HG02870 (cell line): Measurements from ENCODE around the gene TBC1D8.

Experiments used
- ATAC-seq: cut with Tn5 transposase; IDR thresholded peaks from one replicate; pipeline ENCODE4 v1.9.1; 2021; ENCODE audit warnings: mild to moderate bottlenecking, moderate library complexity; ENCODE audit not compliant: unreplicated experiment

The TBC1D8 gene

DNA sequence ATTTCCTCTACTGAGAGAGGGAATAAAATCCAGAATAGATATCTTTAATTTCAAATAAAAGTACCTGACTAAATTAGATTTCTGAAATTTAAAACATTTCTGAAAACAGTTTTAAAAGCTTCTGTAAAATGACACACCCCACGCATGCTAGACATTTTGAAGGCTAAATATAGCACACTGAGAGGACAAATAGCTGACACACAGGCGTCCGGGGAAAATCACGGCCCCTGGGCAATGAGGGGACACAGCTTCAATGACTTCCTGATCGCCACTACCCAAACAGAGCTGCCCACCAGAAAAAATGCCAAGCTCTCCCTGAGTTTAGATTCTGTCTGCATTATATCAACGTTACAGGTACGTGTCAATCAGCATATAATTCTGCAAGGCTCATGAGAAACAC lies 10.9 kb downstream of the TBC1D8 start:
- ATAC-seq = no peak

DNA sequence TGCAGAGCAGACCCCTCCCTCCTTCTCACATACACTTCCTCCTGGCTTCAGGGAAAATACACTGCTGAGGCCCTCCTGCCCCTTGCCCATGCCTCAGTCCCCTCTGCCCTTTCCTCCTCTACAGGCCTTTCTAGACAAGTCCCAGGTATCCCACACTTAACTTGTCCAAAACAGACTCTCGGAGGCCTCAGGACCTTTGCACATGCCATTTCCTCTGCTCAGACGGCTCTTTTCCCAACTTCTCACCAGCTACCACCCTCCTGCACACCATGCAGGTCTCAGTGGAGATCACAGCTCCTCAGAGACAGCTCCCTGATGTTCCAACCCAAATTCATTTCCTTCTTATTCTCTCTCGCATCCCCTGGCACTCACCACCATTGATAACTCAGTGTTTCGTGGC lies 11.7 kb downstream of the TBC1D8 start:
- ATAC-seq = no peak

DNA sequence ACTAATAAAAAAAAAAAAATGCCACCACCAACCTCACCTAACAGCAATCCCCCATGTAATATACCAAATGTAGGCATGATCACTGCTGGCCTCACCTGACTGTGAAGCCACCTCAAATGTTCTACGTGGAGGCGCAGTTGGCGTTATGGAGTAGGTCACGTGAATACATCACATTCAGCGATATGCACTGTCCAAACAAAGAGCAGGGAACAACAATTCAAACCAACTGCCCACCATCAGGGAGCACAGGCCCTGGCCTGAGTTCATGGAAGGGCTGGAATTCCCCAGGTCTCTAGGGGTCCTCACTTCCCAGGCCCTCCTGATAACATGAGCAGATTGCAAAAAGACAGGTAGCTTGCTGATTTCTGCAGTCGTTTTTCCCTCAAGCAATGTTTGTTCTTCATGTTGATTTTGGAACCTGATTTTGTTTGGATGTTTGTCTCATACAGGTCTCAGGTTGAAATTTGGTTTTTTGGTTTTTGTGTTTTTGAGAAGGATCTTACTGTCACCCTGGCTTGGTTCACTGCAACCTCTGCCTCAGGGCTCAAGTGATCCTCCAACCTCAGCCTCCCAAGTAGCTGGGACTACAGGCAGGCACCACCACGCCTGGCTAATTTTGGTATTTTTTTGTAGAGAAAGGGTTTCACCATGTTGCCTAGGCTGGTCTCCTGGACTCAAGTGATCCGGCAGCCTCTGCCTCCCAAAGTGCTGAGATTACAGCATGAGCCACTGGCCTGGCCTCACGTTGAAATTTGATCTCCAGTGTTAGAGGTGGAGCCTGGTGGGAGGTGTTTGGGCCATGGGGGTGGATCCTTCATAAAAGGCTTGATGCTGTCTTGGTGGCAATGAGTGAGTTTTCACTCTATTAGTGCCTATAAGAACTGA lies 15.5 kb downstream of the TBC1D8 start:
- no peak for ATAC-seq

DNA sequence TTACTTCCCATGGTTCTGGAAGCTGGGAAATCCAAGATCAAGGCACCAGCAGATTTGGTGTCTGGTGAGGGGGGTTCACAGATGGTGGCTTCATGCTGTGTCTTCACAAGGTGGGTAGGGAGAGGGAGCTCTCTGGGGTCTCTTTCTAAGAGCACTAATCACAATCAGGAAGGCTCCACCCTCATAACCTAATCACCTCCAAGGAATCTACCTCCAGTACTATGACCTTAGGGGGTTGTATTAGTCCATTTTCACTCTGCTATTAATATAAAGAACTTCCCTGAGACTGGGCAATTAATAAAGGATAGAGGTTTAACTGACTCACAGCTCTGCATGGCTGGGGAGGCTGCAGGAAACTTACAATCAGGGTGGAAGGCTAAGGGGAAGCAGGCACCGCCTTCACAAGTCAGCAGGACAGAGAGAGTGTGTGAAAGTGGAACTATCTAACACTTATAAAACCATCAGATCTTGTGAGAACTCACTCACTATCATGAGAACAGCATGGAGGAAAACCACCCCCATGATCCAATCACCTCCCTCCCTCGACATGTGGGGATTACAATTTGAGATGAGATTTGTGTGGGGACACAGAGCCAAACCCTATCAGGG lies 17.6 kb downstream of the TBC1D8 start:
- ATAC-seq = no peak

DNA sequence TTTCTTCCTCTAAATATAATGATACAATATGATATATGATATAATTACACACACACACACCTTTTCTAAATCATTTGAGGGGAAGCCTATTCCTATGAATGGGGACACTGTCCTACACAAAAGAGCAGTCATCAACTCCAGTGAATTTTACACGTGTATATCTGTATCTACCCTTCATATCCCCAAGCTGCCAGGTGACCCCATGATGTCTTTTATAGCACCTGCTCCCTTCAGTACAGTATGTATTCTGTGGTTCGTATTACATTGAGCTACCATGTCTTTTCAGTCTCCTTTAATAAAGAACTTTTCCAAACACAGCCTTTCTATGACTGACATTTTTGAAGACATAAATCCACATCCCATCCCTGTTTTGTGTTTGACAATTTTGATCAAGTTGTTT lies 19.0 kb downstream of the TBC1D8 start:
- no peak for ATAC-seq

DNA sequence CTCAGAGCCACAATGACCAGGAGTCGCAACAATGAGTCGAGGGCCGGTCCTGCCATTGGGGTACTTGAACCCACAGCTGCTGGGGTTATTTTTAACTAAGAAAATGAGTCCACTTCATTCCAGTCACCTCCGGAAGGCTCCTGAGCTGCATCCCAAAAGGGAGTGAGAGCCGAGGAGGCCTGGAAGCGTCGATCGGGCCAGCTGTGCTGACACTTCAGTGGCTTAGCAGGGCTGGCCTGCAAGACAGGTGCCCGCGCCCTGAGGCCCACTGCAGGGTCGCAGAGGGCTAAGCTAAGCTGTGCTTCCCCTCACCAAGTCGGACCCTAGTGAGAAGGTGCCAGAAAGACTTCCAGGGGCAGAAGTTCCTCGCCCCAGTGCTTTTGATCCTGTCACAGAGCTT lies 21.1 kb downstream of the TBC1D8 start:
- ATAC-seq = no peak

DNA sequence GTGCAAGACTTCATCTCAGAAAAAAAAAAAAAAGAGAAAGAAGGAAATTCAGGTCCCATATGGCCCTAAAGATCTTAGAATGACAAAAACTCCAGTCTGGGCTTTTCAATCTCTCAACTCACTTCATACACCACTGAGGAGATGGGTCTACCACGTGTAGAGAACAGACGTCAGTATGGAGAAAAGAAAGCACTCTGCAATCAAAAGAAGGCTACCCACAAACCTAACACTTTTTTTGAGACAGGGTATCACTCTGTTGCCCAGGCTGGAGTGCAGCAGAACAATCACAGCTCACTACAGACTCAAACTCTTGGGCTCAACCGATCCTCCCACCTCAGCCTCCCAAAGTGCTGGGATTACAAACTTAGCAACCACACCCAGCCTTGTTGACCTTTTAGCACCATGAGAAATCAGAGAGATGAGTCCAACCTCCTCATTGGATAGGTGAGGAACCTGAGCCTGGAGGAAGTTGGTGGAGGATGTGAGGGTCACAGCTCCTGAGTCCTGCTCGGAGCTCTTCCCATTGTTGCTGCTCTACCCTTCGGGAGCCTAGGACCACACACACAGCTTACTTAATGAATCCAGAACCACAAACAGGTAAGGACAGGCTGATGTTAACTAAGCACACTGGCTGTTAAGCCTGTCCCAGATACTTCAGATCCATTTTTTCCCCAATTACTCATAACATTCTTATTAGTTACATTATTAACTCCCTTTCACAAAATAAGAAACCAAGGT lies 23.7 kb downstream of the TBC1D8 start:
- no peak for ATAC-seq

DNA sequence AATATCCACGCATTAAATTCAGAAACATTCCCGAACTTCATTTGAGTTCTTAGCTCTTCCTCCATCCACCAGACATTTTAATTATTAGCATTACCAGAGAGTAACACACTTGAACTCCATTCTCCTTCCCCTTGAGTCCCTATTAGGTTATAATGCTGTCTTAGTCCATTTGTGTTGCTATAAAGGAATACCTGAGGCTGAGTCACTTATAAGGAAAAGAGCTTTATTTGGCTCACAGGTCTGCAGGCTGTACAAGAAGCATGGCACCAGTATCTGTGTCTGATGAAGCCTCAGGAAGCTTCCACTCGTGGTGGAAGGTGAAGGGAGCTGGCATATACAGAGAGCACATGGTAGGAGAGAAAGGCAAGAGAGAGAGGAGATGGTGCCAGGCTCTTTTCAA lies 25.4 kb downstream of the TBC1D8 start:
- ATAC-seq = no peak

DNA sequence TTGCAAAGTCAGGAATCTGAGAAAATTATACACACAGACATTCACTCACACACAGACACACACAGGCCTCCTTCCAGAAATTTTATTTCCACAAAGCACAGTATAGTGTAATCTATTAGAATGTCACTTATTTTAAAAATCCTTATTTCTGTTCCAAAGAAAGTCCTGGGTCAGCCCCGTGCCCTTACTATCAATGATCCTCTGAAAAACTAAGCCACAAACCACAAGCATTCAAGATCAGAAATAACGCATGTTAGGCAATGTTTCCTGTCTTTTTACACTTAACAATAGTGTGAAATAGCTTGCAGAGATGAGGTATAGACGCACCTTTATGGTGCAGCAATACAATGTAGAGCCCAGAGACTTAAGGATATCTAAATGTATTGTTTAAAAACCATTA lies 25.8 kb downstream of the TBC1D8 start:
- no peak for ATAC-seq

DNA sequence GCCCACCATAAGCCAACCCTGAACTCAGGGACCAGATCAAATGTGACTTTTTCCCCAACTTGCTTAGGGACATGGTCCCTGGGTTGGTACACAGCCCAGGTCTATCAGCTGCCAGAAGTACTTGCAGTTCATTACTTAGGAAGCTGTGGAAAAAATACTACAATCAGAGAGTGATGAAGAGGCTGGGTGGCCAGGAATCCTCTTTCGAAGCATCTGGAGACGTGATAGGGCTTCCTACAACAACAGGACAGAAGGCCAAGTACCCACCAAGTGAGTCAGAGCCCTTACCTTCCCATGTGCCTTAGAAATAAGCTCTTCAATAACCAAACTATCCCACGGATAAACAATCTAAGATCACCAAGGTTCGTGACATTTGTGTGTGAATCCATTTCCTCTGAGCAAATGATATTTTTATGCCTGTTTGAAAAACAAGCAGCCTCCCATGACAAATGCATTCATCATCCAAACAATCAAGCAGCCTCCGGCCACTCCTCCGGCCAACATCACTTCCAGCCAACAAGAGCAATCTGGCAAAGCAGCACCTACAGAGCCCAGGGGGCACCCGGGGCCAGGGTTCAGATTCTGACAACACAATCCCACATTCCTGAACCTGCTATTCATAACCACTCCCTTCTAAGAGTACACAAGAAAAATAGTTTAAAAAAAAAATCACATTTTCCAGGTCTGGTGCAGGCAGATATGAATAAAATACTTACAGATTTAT lies 26.4 kb downstream of the TBC1D8 start:
- no peak for ATAC-seq

DNA sequence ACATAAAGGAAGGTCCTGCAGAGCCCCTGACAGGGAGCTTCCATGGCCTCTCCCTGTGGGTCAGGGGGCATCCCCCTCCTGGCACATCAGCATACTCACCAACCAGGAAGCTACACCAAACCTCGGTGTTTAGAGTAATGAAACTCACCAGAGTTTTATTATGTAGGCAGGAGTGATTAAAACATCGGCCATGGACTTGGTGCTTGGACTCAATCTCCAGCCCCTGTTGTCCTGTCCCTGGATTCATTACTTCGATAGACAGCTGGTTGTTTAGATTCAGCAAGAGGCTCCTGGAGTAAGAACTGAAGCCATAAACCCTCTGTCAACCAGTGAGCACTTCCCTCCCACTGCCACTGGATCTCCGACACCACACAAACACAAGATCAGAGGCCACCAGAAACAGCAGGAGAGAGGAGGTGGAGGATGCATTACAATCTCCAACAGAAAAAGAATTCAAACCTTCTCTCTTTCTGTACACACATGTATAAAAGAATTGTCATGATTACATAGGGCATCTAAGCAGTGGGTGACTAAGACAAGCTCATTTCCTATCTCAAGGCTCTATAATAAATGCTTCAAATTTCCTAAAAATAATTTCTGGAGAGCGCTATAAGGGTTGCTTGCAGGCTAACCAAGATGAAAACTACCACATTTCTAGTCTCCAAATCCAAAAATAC lies 27.2 kb downstream of the TBC1D8 start:
- ATAC-seq = no peak

DNA sequence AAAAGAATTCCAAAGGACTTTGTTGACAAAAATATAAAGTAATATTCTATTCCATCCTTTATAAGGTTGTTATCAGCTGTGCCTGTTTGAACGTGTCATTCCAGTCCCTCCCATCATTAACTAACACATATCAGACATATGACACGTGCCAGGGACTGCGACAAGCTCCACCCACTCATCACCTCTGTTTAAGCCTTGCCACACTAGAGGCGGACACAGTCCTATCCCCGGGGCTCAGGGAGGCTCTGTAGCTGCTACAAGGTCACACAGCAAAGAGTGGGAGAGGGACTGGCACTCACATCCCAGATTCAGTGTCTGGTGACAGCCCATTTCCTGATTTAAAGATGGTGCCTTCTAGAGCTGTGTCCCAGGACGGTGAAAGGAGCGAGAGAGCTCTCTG lies 30.0 kb downstream of the TBC1D8 start:
- no peak for ATAC-seq

DNA sequence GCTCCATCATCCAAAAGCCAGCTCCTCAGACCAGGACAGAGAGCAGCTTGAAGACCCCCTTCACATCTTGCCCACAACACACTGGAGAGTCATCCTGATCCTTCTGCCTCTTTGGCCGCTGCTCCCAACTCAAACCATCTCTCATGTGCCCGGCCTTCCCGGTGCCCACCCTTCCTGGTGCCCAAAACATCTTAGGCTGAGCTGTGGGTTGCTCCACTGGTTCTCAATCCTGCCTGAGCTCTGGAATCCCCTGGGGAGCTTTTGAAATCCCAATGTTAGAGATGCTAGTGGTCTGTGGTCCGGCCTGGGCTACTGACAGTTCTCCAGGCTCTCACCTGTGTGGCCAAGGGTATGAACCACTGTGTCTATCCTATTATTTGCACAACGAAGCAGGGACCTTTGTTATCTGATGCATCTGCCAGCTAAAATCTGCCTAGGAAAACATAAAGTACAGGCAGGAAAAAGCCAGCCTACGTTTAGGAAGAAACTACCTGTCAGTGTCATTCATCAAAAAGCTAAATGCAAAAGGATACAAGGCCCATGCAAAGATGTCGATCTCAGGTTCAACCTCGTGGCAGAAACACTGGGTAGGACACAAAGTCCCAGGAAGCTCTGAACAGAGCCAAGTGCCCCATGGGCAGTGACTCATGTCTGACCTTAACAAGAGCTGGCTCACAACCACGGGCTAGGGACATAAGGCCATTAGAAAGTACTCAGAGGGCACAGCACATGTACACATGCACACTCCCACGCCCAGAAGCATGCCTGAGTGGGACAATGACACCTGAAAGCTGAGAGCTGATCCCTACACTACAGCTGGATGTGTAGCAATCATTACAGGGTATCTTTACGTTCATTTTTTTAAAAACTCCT lies 30.8 kb downstream of the TBC1D8 start:
- ATAC-seq = no peak

DNA sequence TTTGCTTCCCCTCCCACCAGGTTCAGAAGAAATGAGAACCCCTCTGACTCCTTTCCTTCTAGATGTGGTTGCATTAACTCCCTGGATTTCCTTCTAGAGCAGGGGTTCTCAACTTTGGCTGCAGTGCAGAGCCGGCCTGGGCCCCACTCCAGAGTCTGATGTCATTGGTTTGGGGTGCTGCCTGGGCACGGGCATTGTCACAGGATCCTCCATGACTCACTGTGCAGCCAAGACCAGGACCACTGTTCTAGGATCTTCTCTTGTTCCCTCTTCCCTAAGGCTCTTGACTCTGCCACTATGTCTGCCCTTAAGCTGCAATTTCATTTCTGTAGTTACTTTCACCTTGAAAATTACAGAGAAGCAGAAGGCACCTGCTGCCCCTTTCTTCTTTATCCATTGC lies 31.8 kb downstream of the TBC1D8 start:
- ATAC-seq = no peak

DNA sequence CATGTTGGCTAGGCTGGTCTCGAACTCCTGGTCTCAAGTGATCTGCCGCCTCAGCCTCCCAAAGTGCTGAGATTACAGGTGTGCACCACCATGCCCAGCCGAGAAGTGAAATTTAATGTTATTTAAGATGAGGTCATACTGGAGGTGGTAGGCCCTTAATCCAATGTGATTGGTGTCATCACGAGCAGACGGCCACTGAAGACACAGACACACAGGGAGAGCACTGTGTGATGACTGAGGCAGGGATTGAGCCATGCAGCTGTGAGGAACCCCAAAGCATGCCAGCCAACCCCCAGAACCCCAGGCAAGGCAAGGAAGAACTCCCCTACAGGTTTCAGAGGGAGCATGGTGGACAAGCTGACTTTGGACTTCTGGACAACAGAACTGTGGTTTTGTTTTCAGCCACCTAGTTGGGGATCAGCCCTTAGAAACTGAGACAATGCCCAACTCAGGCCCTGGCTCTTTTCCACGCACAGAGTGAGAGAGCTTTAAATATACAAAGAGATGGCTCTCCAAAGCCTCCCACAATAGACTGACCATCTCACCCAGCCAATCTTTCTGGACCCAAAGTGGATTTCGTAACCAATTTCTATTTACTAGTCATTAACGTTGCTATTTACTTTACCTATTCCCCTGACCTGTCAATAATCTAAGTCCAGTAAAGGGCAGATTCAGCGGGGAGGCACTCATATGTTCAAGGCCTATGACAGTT lies 34.2 kb downstream of the TBC1D8 start:
- ATAC-seq = no peak

DNA sequence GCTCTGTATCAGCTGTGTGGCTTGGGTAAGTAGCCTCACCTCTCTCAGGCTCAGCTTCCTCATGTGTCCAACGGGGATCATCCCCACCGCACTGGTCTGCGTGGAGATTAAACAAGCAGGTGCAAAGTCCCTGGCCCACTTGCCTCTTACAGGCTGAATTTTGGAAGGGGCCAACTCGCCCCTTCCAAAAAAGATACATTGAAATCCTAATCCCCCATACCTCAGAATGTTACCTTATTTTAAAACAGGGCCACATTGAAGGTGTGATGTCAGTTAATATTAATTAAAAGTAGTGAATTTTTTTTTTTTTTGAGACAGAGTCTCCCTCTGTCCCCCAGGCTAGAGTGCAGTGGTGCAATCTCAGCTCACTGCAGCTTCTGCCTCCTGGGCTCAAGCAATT lies 34.8 kb downstream of the TBC1D8 start:
- no peak for ATAC-seq

DNA sequence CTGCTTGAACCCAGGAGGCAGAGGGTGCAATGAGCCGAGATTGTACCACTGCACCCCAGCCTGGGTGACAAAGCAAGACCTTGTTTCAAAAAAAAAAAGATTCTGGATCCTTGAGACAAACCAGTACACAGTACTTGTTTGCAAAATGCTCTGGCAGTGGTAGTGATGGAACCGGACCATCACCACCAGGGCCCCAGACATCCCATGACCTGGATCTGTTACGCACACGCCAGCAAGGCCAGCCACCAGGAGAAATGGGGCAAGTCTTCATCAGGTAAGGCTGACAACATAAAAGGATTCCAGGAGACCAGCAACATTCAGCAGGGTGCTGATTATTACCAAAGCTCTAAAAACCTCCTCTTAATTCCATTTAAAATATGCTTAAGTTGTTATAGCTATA lies 35.5 kb downstream of the TBC1D8 start:
- no peak for ATAC-seq

DNA sequence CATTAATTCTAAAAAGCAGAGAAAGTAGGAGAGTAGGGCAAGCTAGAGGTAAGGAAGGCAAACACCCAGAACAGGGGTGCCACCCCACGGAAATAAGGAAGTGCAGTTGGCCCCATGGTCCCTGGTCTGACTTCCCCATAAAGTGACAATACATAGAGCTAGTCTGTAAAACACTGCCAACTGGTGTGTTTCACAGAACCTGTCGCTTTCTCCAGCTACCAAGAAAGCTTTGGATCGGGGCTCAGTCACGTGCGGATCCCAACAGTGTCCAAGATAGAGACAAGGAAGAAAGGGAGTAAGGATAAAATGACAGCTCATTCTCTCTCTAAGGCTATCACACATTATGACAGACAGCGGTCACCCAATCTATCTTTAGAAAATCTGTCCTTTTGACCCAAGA lies 36.4 kb downstream of the TBC1D8 start:
- no peak for ATAC-seq

DNA sequence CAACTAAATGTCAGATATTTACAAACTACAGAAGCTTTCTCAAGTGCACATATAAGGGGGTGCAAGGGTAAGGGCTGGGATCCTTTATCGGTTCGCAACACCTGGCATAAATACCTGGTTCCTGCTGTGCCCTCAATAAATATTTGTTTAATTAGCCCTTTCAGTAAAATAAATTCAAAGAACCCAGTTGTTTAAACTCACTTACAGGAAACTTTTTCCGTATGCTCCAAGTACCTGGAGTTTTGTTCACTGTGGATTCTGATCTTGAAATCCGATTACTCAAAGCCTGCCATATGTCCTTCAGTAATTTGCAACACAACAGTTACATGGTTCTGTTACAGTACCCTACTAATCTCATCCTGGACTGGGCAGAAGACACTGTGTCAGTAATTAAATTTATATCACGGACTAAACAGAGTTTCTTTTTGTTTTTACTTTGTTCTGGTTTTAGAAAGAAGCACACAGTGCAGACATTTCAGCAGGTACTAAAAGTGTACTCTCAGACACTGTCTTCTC lies 36.9 kb downstream of the TBC1D8 start:
- no peak for ATAC-seq
